GM19463 (cell line): Measurements from ENCODE around the gene DPP10.

Experiments
- ATAC-seq: cut with Tn5 transposase; IDR thresholded peaks from one replicate; pipeline ENCODE4 v1.9.1; 2021; ENCODE audit warnings: mild to moderate bottlenecking, moderate library complexity; ENCODE audit not compliant: unreplicated experiment

DPP10 gene

GRCh38 chr2:115199966-115200365 lies 757.5 kb downstream of the DPP10 start:
- no peak for ATAC-seq

- ATAC-seq, result no peak
Observed at GRCh38 chr2:115201386-115201785, 758.9 kb downstream of the DPP10 start.

- no peak for ATAC-seq
Observed at GRCh38 chr2:115208493-115209164, 766.2 kb downstream of the DPP10 start.

GRCh38 chr2:115214050-115214449 lies 771.6 kb downstream of the DPP10 start:
- no peak for ATAC-seq

- no peak for ATAC-seq
Observed at GRCh38 chr2:115219296-115219695, 776.9 kb downstream of the DPP10 start.

- ATAC-seq, result no peak
Observed at GRCh38 chr2:115234186-115234585, 791.7 kb downstream of the DPP10 start.

- no peak for ATAC-seq
Observed at GRCh38 chr2:115234737-115235136, 792.3 kb downstream of the DPP10 start.

- no peak for ATAC-seq
Observed at GRCh38 chr2:115248066-115248465, 805.6 kb downstream of the DPP10 start.

GRCh38 chr2:115277366-115277765 lies 834.9 kb downstream of the DPP10 start:
- ATAC-seq, result no peak

- no peak for ATAC-seq
Observed at GRCh38 chr2:115285416-115285815, 843.0 kb downstream of the DPP10 start.

GRCh38 chr2:115290478-115290877 lies 848.0 kb downstream of the DPP10 start:
- no peak for ATAC-seq

- ATAC-seq, result no peak
Observed at GRCh38 chr2:115292742-115293141, 850.3 kb downstream of the DPP10 start.

- no peak for ATAC-seq
Observed at GRCh38 chr2:115294999-115295398, 852.6 kb downstream of the DPP10 start.

- ATAC-seq, result no peak
Observed at GRCh38 chr2:115297056-115297455, 854.6 kb downstream of the DPP10 start.

GRCh38 chr2:115299199-115299598 lies 856.8 kb downstream of the DPP10 start:
- no peak for ATAC-seq

- no peak for ATAC-seq
Observed at GRCh38 chr2:115305712-115306111, 863.3 kb downstream of the DPP10 start.

- ATAC-seq, result no peak
Observed at GRCh38 chr2:115314119-115314518, 871.7 kb downstream of the DPP10 start.

- no peak for ATAC-seq
Observed at GRCh38 chr2:115327061-115327460, 884.6 kb downstream of the DPP10 start.

GRCh38 chr2:115359550-115359949 lies 917.1 kb downstream of the DPP10 start:
- ATAC-seq, result no peak

- ATAC-seq, result no peak
Observed at GRCh38 chr2:115364093-115364492, 921.7 kb downstream of the DPP10 start.

GRCh38 chr2:115369400-115369799 lies 927.0 kb downstream of the DPP10 start:
- no peak for ATAC-seq

GRCh38 chr2:115374981-115375380 lies 932.5 kb downstream of the DPP10 start:
- ATAC-seq, result no peak

- ATAC-seq, result no peak
Observed at GRCh38 chr2:115384399-115384798, 942.0 kb downstream of the DPP10 start.
